ENCODE data around the gene PACS1.
"Not testable (repeated sequence)": the region's sequence is repeated elsewhere in the genome, so short reads cannot be mapped to it uniquely, and the experiment has no call there.

PACS1 gene

DNA sequence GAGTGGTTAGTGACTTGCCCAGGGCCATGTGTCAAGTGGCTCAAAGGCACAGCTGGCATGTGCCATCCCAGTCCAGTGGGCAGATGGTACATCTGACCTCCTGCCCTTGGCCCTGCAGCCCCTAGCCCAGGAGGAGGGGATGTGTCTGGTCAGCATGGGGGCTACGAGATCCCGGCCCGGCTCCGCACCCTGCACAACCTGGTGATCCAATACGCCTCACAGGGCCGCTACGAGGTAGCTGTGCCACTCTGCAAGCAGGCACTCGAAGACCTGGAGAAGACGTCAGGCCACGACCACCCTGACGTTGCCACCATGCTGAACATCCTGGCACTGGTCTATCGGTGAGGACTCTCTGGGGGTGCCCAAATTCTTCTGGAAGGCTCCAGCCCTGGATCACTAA, 192.6 kb downstream of the PACS1 start:
- DNase-seq, result no peak

DNA sequence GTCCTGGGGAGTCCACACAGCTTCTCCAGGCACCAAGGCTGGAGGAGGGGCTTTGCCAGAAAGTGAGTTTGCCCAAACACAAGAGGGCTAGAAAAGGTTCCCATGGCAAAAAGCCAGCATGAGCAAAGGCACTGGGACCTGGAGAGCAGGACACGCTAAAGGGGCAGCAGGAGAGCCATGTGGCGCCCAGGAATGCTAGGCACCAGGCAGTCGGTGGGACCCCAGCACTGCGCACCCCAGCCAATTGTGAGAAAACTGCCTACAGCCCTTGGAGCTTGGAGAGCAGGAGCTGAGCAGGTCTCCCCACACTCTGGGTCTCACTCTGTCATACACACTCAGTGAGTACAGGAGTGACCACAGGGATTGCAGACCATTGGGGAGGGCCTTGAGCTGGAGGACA, 193.2 kb downstream of the PACS1 start:
- DNase-seq, result no peak

DNA sequence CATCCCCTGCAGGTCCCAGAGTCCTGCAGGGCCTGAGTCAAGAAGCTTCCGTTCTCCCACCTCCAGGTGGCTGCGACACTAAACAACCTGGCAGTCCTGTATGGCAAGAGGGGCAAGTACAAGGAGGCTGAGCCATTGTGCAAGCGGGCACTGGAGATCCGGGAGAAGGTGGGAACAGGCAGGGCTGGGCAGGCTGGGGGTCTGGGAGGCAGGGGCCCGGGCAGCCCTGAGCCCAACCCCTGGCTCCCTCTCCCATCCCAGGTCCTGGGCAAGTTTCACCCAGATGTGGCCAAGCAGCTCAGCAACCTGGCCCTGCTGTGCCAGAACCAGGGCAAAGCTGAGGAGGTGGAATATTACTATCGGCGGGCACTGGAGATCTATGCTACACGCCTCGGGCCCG, 193.7 kb downstream of the PACS1 start:
- no peak for DNase-seq

DNA sequence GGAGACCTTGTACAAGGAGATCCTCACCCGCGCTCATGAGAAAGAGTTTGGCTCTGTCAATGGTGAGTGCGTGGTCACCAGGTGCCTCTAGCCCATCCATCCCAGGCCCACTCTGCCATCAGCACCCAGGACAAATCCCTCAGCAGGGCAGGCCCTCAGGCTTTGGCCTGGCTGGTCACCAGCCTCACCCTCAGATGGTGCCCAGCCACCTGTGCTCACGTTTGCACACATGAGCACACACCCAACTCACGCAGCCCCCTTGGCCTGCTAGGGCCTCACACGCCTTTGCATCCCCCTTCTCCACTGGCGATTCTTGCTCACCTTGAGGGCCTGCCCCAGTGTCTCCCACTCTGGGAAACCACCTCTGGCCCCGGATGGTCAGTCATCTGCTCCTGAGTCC, 194.3 kb downstream of the PACS1 start:
- no peak for DNase-seq

DNA sequence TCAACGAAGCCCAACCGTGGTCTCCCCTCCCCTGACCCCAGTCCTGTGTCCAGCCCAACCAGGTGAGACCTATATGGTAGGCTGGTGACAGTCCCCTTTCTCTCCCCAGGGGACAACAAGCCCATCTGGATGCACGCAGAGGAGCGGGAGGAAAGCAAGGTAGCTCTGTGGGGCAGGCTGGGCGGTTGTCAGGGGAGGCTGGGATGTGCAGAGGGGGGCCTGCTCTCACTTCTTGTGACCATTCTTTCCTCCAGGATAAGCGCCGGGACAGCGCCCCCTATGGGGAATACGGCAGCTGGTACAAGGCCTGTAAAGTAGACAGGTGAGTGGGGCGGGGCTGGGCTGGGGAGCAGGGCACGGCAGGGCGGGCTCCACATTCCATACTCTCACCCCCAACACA, 194.8 kb downstream of the PACS1 start:
- DNase-seq, result no peak

DNA sequence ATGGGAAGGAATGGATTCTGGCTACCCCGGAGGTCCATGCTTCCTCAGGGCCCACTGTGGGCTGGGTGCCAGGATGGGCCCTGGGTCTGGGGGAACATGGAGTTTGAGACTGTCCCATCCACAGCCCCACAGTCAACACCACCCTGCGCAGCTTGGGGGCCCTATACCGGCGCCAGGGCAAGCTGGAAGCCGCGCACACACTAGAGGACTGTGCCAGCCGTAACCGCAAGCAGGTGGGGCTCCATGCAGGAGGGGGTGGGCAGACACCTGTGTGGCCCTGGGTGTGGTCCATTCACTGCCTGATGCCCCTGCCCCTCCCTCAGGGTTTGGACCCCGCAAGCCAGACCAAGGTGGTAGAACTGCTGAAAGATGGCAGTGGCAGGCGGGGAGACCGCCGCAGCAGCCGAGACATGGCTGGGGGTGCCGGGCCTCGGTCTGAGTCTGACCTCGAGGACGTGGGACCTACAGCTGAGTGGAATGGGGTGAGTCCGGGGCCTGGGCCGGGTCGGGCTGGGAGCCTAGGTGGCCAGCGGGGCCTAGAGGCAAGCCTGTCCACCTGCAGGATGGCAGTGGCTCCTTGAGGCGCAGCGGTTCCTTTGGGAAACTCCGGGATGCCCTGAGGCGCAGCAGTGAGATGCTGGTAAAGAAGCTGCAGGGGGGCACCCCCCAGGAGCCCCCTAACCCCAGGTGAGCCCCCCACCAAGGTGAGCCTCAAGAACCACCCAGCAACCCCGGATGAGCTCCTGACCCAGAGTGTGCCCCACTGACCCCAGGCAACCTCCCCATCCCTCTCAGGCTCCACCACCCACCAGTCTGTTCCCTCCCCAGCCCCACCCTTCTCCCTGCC, 195.7 kb downstream of the PACS1 start:
- no peak for DNase-seq

DNA sequence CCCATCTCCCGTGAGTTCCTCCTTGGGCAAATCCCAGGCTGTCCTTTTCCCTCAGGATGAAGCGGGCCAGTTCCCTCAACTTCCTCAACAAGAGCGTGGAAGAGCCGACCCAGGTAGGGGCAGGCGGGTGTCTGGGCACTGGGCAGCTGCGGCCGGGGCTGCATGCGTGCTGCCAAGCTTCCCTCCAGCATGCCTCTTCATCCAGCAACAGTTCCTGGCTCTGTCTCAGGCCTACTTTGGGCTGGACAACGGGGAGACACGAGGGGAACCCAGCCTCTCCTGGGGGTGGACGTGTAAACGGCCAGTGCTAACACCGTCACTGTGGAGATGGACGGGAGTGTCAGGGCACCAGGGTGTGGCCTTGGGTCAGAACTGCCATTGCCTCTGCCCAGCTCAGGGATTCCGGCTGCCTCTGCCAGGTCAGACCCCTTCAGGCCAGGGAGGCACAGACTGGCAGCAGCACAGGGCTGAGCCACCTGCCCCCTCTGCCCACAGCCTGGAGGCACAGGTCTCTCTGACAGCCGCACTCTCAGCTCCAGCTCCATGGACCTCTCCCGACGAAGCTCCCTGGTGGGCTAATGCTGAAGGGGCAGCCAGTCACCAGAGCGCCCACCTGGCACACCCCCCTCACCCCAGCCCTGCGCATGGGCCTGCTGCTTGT, 196.4 kb downstream of the PACS1 start:
- DNase-seq, result no peak

DNA sequence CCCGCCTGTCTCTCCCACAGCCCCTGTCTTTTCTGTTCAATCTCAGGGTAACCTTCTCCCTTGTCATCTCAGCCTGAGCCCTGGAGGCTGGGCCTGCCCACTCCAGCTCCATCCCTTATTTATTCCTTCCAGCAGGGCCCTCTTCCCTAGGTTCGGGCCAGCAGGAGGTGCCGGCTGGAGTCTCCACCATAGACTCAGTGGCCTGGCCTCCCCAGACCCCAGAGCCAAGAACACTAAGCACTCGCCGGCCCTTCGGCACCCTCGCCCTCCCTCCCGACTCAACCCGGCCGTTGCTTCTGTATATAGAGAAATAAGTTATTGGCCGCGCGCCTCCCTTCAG, 196.9 kb downstream of the PACS1 start:
- no peak for DNase-seq

DNA sequence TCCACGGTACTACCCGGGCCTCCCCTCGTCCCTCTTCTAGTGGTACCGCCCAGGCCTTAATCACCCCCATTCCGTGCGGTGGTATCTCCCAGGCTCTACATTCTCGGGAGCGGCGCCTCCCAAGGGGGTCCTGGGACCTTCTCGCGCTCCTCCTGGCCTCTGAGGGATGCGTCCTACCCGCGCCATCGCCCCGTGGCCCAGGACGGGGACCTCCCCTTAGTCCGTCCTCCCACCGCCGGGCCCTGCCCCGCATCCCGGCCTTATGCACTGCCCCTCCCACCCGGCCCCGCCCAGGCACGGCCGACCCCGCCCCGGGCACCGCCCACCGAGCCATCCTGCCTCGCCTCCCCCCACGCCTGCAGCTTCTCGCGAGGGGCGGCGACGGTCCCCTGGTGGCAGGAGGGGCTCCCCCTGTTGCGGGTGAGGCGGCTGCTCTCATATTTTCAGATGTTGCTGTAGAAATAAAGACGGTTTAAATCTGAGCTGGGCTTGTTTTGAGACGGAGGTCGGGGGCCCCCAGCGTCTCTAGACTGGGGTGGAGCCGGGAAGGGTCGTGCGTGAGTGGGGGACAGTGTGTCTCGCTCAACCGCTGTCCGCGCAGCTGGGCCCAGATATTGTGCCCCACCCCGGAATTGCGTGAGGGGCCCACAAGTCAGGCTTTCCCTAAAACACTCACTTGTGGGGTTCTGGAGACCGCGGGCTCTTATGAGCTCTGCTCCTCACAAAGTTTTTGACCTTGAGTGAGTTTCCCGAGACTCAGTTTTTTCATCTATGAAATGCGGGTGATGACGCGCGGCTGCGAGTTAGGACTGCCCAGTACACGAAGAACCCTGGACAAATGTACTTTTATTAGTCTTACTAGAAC, 197.5 kb downstream of the PACS1 start:
- peak; percentile 94 for DNase-seq

DNA sequence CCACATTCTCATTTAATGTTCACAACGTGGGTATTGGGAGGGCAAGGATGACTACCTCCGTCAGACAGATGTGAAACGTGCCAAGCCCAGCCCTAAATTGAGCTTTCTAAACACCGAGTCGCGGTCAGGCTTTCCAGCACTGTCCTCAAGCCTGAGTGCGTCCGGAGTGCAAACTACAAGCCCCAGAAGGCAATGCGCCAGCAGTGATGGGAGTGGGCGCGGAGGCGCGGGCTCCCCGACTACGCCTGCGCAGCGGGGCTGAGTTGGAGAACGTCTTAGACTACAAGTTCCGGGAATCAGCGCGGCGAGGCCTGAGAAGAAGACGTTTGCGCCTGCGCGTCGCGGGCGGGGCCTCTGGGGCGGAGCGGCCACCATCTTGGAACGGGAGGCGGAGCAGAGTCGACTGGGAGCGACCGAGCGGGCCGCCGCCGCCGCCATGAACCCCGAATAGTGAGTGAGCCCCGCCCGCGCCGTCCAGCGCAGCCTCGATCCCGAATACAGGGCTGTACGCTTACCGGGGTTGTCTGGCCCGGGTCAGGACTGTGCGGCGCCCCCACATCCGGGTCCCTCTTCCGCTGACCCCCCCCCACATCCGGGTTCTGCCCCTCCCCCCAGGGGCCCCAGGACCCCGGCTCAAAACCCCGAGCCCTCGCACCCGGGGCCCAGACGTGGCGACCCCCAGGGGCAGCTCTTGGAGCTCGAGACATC, 198.3 kb downstream of the PACS1 start, which contains the start of gene RAB1B:
Gene RAB1B (plus strand): TSS at position 396 of the 708 bp plus-strand sequence. CDS start 41 bp downstream, at position 437.
- peak; percentile 99 for DNase-seq

DNA sequence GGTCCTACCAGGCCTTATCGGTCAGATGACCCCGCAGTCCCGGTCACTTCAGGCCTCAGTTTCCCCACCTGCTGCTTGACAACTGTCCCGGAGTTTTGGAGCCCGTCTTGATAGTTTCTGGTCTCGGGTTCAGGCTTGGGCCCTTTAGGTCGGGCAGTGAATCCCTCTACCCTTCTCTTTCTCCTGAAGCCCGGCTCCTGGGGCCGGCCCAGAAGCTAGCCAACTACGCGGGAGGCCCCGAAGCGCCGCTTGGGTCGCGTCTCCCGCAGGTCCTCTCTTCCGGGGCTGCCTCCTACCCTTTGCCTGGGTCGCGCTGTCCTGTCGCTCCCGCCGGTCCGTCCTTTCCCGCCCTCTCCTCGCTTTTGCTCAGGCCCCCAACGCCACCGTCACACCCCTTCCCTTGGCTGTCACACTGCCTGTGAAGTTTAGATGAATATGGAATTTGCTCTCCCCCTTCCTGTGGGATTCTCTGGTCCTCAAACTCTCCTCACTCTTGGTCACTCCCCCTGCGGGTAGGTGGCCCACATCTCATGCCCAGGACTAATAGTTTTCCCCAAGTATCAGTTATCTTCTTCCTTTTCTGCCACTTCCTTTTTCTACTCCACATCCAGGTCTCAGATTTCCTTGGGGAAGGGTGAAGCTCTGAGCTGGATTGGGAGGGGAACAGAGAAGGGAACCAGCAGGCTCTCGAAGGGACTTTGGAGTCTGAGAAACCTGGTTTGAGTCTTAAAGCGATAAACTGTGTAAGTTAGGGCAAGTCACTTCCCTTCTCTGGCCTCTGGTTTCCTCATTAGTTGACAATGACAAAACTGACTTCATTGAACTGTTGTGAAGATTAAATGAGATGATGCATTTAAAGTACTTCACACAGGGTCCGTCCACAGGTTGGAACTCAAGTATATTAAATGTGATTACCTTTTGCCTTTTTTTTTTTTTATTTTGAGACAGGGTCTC, 199.2 kb downstream of the PACS1 start:
- DNase-seq, result peak; percentile 75

DNA sequence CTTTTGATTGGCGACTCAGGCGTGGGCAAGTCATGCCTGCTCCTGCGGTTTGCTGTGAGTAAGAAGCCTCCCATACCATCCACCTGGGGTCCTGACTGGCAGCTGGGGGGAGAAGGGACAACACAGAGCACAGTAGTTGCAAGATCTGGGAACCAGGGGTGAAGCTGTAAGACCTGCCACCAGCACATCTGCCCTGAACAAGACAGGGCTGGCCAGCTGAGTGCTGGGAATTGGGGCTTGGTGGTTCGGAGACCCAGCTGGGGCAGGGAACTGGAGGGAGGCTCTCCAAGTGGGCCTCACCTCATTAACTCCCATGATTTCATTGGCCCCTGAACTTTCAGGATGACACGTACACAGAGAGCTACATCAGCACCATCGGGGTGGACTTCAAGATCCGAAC, 201.7 kb downstream of the PACS1 start:
- no peak for DNase-seq

DNA sequence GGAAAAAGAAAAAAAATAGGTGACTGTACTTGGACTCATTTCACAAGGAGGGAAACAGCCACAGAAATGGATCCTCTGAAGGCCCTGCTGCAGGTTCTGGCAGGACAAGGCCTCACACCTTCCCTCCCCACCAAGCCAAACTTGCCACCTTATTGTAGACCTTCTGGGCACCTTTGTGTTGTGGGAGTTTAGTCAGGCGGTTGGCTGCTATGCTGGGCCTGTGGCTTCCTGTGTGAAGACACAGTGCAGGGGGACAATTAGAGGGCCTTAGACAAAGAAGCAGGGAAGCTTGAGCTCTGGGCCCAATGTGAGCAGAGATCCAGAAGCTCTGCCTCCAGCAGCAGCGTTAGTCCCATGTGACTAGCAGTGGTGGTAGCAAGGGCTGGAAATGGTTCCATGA, 202.5 kb downstream of the PACS1 start:
- DNase-seq, result no peak

DNA sequence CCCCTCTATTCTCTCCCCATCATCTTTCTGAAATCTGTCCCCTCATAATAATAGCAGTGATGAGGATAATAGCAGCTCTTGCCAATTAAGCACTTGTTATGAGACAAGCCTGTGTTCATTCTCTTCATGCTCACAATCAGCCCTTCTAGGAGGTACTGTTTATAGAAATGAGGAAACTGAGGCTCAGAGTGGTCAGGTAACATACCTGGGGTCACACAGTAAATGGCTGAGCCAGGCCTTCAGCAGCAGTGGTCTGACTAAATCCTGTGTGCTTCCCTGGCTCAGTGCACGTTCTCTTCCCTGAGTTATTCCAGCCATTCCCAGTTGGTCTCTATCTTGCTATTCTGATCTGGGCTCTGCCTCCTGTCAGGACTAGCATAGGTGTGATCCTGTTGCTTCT, 204.1 kb downstream of the PACS1 start:
- no peak for DNase-seq

DNA sequence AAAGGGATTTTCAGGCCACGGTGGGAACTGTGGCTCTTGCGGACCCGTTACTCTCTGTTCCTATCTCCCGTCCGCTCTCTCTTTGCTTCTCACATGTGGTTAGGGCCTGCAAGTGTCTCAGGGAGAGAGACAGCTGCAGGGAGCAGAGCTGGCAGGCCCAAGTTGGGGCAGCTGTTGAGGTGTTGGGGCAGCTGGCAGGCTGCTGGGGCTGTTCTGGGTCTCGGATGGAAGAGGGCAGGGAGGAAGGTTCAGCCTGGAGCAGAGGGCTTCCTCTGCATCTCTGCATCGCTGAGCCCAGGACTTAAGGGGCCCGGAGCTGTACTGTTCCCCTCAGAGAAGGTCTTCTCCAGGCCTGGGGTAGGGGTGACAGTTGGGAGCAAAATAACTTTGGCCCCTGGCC, 205.3 kb downstream of the PACS1 start:
- DNase-seq, result no peak

DNA sequence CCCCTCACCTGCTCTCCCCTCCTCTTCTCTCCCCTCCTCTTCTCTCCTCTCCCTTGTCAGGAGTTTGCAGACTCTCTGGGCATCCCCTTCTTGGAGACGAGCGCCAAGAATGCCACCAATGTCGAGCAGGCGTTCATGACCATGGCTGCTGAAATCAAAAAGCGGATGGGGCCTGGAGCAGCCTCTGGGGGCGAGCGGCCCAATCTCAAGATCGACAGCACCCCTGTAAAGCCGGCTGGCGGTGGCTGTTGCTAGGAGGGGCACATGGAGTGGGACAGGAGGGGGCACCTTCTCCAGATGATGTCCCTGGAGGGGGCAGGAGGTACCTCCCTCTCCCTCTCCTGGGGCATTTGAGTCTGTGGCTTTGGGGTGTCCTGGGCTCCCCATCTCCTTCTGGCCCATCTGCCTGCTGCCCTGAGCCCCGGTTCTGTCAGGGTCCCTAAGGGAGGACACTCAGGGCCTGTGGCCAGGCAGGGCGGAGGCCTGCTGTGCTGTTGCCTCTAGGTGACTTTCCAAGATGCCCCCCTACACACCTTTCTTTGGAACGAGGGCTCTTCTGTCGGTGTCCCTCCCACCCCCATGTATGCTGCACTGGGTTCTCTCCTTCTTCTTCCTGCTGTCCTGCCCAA, 206.0 kb downstream of the PACS1 start:
- no peak for DNase-seq

DNA sequence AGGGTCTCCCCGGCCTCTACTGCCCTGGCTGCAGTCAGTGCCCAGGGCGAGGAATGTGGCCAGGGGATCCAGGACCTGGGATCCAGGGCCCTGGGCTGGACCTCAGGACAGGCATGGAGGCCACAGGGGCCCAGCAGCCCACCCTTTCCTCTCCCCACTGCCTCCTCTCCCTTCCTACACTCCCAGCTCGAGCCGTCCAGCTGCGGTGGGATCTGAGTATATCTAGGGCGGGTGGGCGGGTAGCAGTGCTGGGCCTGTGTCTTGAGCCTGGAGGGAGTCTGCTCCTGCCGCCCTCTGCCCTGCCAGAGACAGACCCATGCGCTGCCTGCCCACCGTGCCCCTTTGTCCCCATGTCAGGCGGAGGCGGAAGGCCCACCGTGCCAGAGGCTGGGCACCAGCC, 206.5 kb downstream of the PACS1 start:
- DNase-seq, result not testable (repeated sequence)

DNA sequence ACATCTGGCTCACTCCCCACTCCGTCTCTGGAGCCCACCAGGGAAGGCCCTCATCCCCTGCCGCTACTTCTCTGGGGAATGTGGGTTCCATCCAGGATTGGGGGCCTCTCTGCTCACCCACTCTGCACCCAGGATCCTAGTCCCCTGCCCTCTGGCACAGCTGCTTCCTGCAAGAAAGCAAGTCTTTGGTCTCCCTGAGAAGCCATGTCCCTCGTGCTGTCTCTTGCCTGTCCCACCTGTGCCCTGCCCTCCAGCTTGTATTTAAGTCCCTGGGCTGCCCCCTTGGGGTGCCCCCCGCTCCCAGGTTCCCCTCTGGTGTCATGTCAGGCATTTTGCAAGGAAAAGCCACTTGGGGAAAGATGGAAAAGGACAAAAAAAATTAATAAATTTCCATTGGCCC, 207.0 kb downstream of the PACS1 start:
- not testable (repeated sequence) for DNase-seq

DNA sequence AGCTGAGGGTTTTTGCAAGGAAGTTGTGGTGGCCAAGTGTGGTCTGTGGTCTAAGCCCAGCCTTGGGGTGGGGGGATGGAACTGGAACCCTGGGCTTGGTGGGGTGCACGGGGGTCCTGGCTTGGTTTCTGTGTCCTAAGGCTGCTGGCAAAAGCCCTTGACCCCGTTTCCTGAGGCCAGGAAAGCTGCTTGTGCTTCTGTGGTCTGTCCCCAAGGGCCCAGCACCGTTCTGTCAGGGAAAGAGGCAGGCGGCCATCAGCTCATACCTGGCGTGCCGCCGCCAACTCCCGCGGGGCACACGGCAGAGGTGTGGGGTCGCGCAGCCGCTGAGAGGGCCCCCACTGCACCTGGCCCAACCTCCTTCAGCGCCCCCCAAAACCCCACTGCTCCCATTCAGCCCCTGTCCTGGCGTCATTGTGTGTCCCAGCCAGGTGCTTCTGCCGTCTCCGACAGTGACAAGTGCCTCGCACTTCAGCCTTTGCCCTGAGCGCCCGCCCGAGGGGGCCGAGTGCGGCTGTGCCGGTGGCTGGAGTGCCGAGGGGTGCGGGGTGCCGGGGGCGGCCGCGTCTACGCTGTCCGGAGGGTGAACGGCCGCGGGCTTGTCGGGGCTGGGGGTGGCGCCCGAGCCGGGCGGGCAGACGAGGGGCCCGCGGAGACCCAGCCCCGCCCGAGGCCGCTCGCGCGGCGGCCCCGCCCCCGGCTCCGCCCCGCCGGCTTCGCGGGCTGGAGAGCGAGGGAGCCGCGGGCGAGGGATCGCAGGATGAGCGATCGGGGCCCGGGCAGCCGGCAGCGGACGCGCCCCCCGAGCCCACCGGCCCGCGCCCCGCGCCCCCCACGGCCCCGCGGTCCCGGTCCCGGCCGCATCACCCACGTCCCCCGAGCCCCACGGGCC, 207.6 kb downstream of the PACS1 start, which contains the start of gene CNIH2:
Gene CNIH2 (plus strand): TSS at position 705 of the 892 bp plus-strand sequence. CDS start 282 bp downstream, outside the sequence.
- no peak for DNase-seq
